Caki2 (cell line): ENCODE measurements around the gene FREM2. TPM values are rescaled to one million over a fixed set of nuclear protein-coding genes. Genes with fewer than 3 reads are reported as not detected.

Experiments used
- DNase-seq: peaks from one replicate; pipeline ENCODE4 v3.0.0-alpha.2; 2015; ENCODE audit warnings: low read depth
- in situ Hi-C: cut with HindIII; loops from 2 replicates; pipeline ENCODE4 v1.10.0; 2016; ENCODE audit warnings: low sequenced_read_pairs, low pct_unique_long_range_greater_than_20kb, mixed read lengths
- total RNA-seq: library from RNA; depleted of rRNA; stranded (reverse); fragments of >200 nt; shearing (Covaris generic); gene quantifications from 2 replicates; pipeline ENCODE4 v1.2.3, GENCODE V29; 2014; ENCODE audit warnings: low replicate concordance; rRNA removed

The FREM2 gene, protein sequence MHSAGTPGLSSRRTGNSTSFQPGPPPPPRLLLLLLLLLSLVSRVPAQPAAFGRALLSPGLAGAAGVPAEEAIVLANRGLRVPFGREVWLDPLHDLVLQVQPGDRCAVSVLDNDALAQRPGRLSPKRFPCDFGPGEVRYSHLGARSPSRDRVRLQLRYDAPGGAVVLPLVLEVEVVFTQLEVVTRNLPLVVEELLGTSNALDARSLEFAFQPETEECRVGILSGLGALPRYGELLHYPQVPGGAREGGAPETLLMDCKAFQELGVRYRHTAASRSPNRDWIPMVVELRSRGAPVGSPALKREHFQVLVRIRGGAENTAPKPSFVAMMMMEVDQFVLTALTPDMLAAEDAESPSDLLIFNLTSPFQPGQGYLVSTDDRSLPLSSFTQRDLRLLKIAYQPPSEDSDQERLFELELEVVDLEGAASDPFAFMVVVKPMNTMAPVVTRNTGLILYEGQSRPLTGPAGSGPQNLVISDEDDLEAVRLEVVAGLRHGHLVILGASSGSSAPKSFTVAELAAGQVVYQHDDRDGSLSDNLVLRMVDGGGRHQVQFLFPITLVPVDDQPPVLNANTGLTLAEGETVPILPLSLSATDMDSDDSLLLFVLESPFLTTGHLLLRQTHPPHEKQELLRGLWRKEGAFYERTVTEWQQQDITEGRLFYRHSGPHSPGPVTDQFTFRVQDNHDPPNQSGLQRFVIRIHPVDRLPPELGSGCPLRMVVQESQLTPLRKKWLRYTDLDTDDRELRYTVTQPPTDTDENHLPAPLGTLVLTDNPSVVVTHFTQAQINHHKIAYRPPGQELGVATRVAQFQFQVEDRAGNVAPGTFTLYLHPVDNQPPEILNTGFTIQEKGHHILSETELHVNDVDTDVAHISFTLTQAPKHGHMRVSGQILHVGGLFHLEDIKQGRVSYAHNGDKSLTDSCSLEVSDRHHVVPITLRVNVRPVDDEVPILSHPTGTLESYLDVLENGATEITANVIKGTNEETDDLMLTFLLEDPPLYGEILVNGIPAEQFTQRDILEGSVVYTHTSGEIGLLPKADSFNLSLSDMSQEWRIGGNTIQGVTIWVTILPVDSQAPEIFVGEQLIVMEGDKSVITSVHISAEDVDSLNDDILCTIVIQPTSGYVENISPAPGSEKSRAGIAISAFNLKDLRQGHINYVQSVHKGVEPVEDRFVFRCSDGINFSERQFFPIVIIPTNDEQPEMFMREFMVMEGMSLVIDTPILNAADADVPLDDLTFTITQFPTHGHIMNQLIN (N-terminal part only)
- 0.03 and 0.14 TPM in 2 replicates for total RNA-seq

DNA sequence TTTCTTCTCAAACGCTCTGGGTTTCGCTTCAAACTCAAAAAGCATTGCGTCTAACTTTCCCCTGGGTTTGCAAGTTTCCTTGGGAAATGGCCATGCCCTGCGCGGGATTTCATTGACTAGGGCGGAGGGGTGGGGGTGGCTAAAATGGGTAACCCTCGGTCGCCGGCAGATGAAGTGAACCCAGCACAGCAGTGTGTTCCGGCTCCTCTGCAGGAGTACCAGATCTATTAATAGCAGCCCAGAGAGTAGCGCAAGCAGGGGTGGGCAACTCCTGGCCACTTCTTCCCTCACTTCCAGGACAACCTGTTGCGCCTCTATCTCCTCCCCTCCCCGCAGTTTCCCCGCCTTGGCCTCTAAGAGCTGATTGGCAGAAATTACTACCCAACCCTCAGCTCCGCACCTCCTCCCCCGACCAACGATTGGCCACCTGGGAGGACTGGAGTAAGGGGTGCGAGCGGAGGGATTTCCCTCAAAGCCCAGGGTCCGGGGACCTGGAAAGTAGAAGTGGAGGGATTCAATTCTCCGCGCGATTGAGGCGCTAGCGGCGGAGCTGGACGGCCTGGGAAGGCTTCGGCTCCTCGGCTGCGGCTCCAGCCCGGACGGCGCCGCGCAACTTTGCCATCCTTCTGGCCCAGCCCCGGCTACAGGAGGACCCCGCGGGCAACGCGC is at the start of gene FREM2:
TSS of gene FREM2 (plus strand) at position 501 of the 669 bp plus-strand sequence. CDS start 268 bp downstream, outside the sequence.
- DNase-seq, result peak; percentile 69
- in situ Hi-C loops, result no loop called here

DNA sequence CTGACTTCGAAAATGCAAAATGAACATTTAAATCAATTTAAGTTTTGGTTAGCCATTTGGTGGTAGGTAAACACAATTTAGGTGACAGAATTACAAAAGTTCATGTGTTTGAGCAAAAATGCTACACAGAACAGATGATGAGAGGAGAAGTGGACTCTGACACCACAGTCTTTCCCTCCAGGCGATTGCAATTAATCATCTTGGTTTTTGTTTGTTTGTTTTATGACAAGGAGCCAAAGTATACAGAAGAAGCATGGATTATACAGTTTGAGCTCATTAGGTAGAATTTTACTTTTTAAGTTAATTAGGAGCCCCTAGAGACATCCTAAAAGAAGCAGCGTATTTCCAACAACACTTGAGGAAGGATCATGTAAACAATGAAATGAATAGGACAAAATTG is 49.3 kb upstream of the FREM2 start:
- in situ Hi-C loops, result no loop called here
- no peak for DNase-seq

DNA sequence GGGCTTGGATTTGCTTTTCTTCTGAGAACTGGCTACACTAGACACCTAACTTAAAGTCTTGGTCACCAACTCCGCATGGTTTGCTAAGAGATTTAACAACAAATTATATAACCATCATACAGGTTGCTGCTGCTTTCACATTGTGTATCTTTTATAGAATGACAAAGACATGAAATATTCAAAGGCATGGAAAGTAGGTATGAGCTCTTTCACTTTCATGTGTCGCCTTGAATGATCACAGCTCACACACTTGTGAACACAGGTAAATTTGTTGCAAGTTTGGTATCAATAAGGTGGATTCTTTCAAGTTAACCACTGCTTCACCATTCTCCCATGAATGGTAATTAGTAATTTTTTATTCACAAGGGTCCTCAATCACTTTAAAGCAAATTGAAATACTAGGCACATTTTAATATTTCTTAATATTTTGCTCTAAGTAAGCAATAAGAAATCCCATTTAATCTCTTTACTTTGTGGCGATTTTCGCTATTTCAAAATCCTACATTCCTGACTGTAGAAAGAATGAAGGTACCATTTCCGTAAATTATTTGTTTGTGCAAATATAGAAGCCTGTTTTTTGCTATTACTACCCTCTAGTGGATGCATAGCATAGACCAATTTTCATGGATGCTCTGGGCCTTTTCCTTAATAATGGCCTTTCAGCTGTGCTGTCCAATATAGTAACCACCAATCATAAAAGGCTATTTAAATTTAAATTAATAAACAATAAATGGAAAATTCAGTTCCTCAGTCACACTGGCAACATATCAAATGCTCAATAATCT is 45.5 kb upstream of the FREM2 start:
- in situ Hi-C loops, result no loop called here
- DNase-seq, result no peak

DNA sequence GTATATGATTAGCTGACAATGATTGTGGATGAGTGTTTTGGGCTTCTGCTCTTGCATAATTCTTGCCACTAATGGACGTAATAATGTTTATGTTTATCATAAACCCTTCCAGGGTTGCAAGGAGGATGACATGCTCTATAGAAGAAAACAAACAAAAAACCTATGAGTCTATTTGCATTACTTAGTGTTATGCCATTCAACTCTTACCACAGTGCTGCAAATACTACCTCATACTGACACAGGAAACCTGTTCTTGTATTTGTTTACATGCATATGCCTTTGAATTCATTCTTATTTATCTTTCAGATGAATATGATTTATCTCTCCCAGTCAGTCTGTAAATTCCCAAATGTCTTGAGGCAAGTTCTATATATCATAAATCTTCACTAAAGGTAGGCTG is 39.6 kb upstream of the FREM2 start:
- DNase-seq, result no peak
- in situ Hi-C loops, result no loop called here

DNA sequence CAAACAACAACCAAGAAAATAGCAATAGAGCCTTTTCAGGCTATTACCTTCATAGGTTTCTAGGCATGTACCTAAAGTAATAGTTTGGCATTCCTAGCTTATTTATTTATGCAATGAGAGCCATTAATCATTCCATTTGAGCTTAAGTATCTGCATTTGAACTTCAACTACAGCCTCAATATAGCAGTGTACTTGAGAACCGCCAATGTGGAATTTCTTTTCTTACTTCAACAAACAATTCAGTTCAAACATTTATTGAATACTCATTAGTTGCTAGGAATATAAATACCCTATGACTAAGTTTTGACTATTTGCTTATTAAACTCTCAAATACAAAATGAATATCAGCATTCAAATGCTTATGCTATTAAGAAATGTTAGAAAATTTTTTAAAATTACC is 38.0 kb upstream of the FREM2 start:
- in situ Hi-C loops, result no loop called here
- DNase-seq, result no peak

DNA sequence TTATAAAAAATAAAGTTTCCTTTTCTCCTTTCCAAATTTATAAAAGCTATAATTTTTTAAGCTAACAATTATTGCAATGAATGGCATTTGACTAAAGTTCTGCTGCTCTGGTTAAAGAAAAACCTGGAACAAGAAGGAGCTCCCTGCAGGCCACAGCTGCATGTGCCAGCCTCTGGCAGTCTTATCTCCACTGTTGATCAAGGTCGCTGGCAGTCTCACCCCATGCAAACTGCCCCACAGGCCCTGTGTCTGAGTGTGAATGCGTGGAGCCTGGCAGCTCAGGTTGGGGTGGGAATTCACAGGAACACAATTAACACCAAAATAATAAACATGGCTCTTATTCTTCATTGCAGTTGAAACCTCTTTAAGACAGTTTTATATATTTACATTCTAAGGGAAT is 30.2 kb upstream of the FREM2 start:
- in situ Hi-C loops, result no loop called here
- DNase-seq, result no peak

DNA sequence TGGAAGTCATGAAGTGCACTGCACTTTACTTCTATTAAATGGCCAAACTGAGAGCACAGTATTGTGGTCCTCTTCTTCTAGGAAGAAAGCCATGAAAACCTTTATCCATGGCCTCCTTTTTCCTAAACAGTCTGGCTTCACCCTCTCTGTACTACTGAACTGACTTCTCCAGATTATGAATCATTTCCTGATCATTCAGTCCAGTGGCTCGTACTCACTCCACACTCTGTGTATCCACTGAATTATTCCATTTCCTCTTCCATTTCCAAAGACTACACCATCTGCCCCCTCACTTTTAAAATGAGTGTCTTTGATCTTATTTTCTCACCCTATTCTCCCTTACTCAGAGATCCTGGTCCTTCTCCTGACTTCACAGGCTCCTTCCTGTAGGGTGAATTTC is 29.7 kb upstream of the FREM2 start:
- no peak for DNase-seq
- in situ Hi-C loops, result no loop called here

DNA sequence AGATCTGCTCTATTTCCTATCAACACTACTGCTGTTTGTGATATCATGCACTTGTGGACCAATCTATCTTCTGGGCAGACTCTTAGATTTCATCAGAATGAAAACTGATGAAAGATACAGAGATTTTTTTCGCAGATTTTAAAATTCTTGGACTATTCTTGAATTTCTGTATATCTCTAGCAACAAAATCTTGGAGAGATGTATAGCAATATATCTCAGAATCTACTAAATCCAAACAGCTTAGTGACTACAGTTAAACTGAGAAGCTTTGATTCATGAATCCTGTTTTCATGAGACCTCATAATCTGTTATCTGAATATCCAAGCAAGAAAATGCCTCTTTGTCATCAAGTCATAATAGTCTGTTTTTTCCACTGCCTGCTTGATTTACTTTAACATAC is 28.0 kb upstream of the FREM2 start:
- DNase-seq, result no peak
- in situ Hi-C loops, result no loop called here

DNA sequence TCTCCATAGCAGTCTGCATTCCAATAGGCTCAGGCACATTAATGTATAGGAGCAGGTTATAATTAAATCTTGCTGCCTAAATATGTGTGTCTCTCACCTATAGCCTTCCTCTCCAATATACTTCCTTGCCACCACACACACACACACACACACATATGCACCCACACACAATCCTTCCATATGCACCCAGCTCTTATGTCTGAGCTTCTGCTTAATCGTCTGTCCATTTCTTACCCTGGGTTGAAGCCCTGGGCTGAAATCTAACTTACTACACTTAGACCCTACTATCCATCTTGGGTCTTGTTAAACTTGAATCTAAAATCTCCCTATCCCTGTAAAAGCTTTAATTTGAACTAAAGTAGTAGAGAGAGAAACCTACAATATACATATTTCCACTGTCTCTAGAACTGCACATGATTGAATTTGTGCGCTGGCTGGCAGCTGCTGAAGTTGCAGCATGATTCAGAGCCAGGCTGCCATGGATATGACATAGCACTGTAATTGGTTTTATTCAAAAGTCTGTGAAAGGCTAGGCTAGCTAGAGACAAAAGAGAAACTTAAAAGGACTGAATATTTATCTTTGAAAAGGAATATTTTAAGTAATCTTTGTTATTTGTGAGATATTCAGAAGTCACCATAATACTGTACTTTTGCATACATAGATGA is 25.7 kb upstream of the FREM2 start:
- in situ Hi-C loops, result no loop called here
- no peak for DNase-seq

DNA sequence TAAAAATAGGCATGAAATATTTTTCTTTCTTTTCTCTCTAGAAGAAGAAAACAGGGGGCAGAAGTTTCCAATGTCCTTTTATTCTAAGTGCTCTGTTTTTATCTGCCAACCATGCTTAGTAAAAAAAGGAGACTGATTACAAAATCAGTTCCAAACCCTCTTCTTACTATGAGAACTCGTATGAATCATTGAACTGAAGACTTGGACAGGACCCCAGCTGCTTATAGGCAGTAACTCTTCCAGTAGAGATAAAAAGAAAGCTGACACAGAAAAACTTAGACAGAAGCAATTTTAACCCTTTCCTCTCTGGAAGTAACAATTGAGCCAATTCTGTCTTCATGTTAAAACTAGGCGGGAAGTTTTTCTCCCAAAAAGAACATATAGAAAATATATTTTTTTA is 24.5 kb upstream of the FREM2 start:
- DNase-seq, result no peak
- in situ Hi-C loops, result no loop called here

DNA sequence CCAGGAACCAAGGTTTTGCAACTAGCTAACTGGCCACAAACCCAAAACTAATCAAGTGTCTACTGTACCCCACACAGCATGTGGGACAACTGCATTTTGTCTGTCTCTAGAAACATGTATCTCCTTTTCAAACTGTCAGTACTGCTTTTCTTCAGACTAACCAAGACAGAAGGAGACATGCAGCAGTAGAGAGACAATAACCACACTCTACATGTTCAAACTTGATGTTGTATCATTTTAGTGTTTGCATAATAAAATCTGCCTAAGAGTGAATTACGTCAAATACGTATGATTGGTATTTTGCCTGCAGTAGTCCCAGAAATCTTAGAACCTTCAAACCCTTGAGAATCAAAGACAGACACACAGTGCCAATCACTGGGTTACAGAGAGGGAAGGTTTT is 22.0 kb upstream of the FREM2 start:
- DNase-seq, result no peak
- in situ Hi-C loops, result no loop called here

DNA sequence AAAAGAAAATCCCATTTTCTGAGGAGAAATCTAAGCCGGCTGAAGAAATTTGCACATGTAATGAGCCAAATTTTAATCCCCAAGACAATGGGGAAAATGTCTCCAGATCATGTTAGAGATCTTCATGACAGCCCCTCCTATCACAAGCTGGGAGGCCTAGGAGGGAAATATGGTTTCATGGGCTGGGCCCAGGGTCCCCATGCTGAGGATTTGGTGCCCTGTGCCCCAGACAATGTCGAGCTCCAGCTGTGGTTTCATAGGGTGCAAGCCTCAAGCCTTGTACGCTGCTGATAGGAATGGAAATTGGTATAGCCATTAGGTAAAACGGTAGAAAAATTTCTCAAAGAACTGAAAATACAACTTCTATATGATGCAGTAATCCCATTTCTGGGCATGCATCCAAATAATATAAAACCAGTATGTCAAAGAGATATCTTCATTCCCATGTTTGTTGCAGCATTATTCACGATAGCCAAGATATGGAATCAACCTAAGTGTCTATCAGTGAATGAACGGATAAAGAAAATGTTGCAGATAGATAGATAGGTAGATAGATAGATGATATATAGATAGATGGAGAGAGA is 19.3 kb upstream of the FREM2 start:
- in situ Hi-C loops, result no loop called here
- no peak for DNase-seq

DNA sequence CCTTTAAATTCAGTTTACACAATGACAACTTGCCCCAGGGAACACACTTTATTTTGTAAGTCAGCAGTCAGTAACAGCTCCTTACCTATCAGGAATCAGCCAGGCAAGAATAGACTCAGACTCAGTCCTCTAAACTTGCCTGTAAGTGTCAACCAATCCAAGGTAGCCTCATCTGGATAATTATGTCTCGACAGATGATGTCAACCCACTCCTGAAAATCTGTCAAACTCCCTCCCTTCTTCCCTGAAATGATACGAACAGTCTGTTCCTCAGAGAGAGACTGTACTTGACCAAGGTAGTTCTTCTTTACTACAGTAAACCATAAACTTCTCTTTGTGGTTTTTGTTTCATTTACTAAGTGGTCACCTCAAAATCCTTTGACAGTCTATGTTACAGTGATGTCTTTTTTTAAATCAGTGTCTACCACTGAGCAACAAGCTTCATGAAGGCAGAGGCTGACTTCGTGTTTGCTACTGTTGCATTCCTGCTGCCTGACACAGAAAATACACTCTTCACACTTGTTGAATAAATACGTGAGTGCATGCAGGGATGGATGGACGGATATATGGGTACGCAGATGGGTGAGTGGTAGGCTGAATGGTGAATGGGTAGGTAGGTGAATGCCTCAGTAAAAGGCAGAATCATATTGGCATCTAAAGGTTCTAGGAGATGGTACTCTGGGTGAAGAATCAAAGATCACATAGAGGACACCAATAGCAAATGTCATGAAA is 17.5 kb upstream of the FREM2 start:
- DNase-seq, result no peak
- in situ Hi-C loops, result no loop called here

DNA sequence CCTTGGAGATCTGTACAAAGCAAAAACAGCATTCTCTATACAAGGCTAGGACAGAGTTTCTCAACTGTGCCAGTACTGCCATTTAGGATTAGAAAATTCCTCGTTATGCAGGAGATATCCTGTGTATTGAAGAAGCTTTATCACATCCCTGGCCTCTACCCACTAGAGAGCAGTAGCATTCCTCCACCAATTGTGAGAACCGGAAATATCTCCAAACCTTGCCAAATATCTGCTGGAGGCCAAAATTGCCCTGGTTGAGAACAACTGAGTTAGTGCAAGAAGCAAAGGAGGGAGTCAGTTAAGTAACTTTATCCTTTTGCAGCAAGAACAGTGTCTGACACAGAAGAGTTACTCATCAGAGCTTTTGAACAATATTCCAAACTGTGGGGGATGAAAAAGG is 16.2 kb upstream of the FREM2 start:
- in situ Hi-C loops, result no loop called here

DNA sequence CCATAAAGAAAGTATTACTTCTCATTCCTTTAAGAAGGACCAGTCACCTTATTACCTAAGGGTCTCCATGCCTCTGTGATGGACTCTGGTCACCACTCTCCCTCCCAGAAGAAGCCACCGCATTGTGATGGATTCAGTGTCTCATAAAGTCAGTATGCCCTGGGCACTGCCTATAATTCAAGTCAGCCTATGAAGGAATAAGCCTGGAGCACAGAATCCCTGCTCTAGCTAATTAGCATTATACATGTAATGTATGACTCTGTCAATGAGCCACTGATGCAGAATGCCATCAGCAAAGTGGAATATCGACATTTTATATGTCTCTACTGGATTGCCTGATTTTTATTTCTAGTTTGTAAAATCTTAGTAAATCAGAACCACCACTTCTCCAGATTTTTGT is 14.9 kb upstream of the FREM2 start:
- in situ Hi-C loops, result no loop called here

More for the DNA sequence above, 16.2 kb upstream of the FREM2 start:
- no peak for DNase-seq

DNA sequence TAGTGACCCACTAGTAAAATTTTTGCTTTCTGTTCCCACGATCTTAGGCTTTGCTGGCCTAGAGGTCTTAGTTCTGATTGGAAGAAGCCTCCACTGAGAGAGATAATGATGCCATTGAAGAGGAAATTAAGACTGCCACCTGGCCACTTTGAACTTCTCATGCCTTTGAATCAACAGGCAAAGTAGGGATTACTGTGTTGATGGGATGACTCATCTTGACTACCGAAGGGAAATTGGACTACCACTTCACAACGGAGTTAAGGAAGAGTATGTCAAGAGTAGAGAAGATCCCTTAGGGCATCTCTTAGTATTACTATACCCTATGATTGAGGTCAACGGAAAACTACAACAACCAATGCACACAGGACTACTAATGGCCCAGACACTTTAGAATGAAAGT is 12.7 kb upstream of the FREM2 start:
- in situ Hi-C loops, result no loop called here
- no peak for DNase-seq

More for the DNA sequence above, 14.9 kb upstream of the FREM2 start:
- DNase-seq, result no peak
